B cell (primary cell): Measurements from ENCODE around the gene GORASP1.

Experiments
- EZH2 ChIP-seq: IDR thresholded peaks from 2 replicates; pipeline ENCODE4 v1.6.1; 2012; ENCODE audit warnings: borderline replicate concordance, low read depth, mild to moderate bottlenecking, moderate library complexity, low read length; ENCODE audit not compliant: insufficient read depth, poor library complexity, severe bottlenecking
- TF ChIP-seq, protein P1 (sequence below): fragments of 200-600 bp; IDR thresholded peaks from one replicate; pipeline ENCODE4 v1.8.0; 2022; ENCODE audit warnings: antibody characterized with exemption, mild to moderate bottlenecking

DNA sequence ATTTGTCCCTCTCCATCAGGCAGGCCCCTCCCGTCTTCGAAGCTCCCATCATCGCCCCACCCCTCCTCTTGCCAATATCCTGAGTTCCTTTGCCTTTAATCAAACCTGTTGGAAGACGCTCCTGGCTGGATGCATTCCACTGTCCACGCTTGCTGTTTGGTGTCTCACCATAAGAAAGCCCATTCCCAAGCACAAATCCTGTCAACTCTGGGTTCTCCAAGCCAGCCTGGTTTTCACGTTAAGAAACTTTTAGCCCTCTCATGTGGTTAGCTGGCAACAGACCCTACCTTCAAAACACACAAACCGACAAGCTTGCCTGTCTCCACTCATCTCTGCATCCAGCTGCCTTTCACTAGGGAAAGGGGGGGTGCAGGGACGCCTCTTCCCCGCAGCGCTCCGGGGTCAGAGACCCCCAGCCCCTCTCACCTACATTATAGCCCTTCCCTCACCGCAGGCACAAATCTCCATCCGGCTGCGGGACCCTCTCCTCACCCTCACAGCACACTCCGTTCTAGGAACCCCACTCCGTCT is 1.1 kb downstream of the GORASP1 start:
- TF ChIP-seq, protein P1, sequence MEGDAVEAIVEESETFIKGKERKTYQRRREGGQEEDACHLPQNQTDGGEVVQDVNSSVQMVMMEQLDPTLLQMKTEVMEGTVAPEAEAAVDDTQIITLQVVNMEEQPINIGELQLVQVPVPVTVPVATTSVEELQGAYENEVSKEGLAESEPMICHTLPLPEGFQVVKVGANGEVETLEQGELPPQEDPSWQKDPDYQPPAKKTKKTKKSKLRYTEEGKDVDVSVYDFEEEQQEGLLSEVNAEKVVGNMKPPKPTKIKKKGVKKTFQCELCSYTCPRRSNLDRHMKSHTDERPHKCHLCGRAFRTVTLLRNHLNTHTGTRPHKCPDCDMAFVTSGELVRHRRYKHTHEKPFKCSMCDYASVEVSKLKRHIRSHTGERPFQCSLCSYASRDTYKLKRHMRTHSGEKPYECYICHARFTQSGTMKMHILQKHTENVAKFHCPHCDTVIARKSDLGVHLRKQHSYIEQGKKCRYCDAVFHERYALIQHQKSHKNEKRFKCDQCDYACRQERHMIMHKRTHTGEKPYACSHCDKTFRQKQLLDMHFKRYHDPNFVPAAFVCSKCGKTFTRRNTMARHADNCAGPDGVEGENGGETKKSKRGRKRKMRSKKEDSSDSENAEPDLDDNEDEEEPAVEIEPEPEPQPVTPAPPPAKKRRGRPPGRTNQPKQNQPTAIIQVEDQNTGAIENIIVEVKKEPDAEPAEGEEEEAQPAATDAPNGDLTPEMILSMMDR: no peak
- TF ChIP-seq EZH2: no peak
